Type B pancreatic cell (in vitro differentiated cells): ENCODE data around the gene NAGA. TPM values are rescaled to one million over a fixed set of nuclear protein-coding genes. Genes with fewer than 3 reads are reported as not detected.
"Not testable (repeated sequence)": the region's sequence is repeated elsewhere in the genome, so short reads cannot be mapped to it uniquely, and the experiment has no call there.

Experiments used
- DNase-seq: peaks from one replicate; pipeline ENCODE4 v3.0.0; 2021; ENCODE audit warnings: mixed read lengths; ENCODE audit not compliant: unreplicated experiment; ENCODE audit errors: extremely low spot score
- H3K27ac Mint-ChIP-seq: 2 replicates; pipeline ENCODE4 v1.8.0; 2021; ENCODE audit warnings: mild to moderate bottlenecking, mixed read lengths
- H3K27me3 Mint-ChIP-seq: 2 replicates; pipeline ENCODE4 v1.8.0; 2021; ENCODE audit warnings: mixed read lengths
- H3K36me3 Mint-ChIP-seq: 2 replicates; pipeline ENCODE4 v1.8.0; 2021; ENCODE audit warnings: mixed read lengths
- H3K4me1 Mint-ChIP-seq: one replicate; pipeline ENCODE4 v1.8.0; 2021; ENCODE audit warnings: mixed read lengths; ENCODE audit not compliant: unreplicated experiment
- H3K4me3 Mint-ChIP-seq: 2 replicates; pipeline ENCODE4 v1.8.0; 2021; ENCODE audit warnings: mild to moderate bottlenecking, mixed read lengths
- H3K9me3 Mint-ChIP-seq: 2 replicates; pipeline ENCODE4 v1.8.0; 2021; ENCODE audit warnings: mixed read lengths
- CTCF ChIP-seq: fragments of 200-600 bp; sonication (generic); conservative IDR thresholded peaks from 2 replicates; pipeline ENCODE4 v1.5.0; 2021; ENCODE audit warnings: antibody characterized with exemption, mild to moderate bottlenecking
- long read RNA-seq: library from polyadenylated mRNA; unstranded; transcript quantifications from one replicate; pipeline ENCODE4 v2.0.0, GENCODE V29; 2020
- total RNA-seq: library from RNA; stranded (reverse); gene quantifications from 2 replicates; pipeline ENCODE4 v1.2.1, GENCODE V29; 2021; ENCODE audit warnings: low replicate concordance

Gene NAGA
- 24.1 and 35.9 TPM in 2 replicates for total RNA-seq
- long read RNA-seq, transcript NAGA-202 (10 exons, 1,869 nt): major isoform, 22 of 82 reads
- long read RNA-seq, transcript NAGA-203 (10 exons, 1,856 nt): minor isoform, 13 of 82 reads
- long read RNA-seq, transcript NAGA-201 (9 exons, 3,694 nt): minor isoform, 21 of 82 reads
- long read RNA-seq, partial matches to known transcripts: 4 of 82 reads
- long read RNA-seq, other reads (novel, unspliced or antisense): 22 of 82 reads

GRCh38 chr22:42070517-42071422 is at the start of gene NAGA:
Gene NAGA (minus strand): TSS chr22:42070812. CDS start chr22:42070297, 515 bp downstream.
- H3K27me3 Mint-ChIP-seq: no peaks in the 10 kb centered on the region
- H3K4me3 Mint-ChIP-seq: peak within 1 kb of the TSS; percentile 95
- no peaks in the 10 kb centered on the region for H3K9me3 Mint-ChIP-seq
- H3K36me3 Mint-ChIP-seq: peaks cover 4% of the 10 kb centered on the region
- peak; percentile 94 for DNase-seq
- peak within 1 kb of the TSS; percentile 96 for H3K27ac Mint-ChIP-seq
- TF ChIP-seq CTCF: no peak
- H3K4me1 Mint-ChIP-seq: peaks cover 27% of the 10 kb centered on the region

- no peak overlapping the region for H3K27ac Mint-ChIP-seq
- no peaks in the 10 kb centered on the region for H3K27me3 Mint-ChIP-seq
- H3K4me3 Mint-ChIP-seq: no peak overlapping the region
- H3K36me3 Mint-ChIP-seq: peaks cover 13% of the 10 kb centered on the region
- DNase-seq: no peak
- peaks cover 4% of the 10 kb centered on the region for H3K9me3 Mint-ChIP-seq
- TF ChIP-seq CTCF: peak; percentile 30
- H3K4me1 Mint-ChIP-seq: peaks cover 5% of the 10 kb centered on the region
Measured at GRCh38 chr22:42116848-42117424, 46.3 kb upstream of the NAGA start.

- Mint-ChIP-seq H3K36me3 (peaks cover 14% of the 10 kb centered on the region), H3K27ac (peak overlapping the region; percentile 63)
- H3K4me1 Mint-ChIP-seq, H3K27me3 Mint-ChIP-seq, H3K9me3 Mint-ChIP-seq, DNase-seq, H3K4me3 Mint-ChIP-seq: not testable (repeated sequence)
Measured at GRCh38 chr22:42115420-42115830, 44.8 kb upstream of the NAGA start.

- Mint-ChIP-seq H3K27me3 (no peaks in the 10 kb centered on the region), H3K4me3 (no peak overlapping the region), H3K36me3 (peaks cover 17% of the 10 kb centered on the region), H3K4me1 (peaks cover 1% of the 10 kb centered on the region), H3K27ac (no peak overlapping the region), H3K9me3 (peaks cover 4% of the 10 kb centered on the region)
- no peak for DNase-seq
- TF ChIP-seq CTCF: peak; percentile 59
Measured at GRCh38 chr22:42114721-42115120, 44.1 kb upstream of the NAGA start.

- H3K36me3 Mint-ChIP-seq: peaks cover 24% of the 10 kb centered on the region
- TF ChIP-seq CTCF: peak; percentile 32
- H3K27ac Mint-ChIP-seq, H3K9me3 Mint-ChIP-seq, DNase-seq, H3K4me3 Mint-ChIP-seq, H3K27me3 Mint-ChIP-seq, H3K4me1 Mint-ChIP-seq: not testable (repeated sequence)
Measured at GRCh38 chr22:42112793-42113192, 42.2 kb upstream of the NAGA start.
